SK-N-SH treated with all-trans-retinoic acid at 6 μM for 48 hours (cell line): ENCODE measurements around the gene FOSL2.
A peak's percentile ranks its signal among the peaks of the same experiment; 100 is the strongest.

Source experiments
- ATAC-seq: fragments of 200-7000 bp; cut with Tn5 transposase; 3 replicates; pipeline ENCODE4 v1.9.1; 2020; ENCODE audit warnings: mild to moderate bottlenecking, moderate library complexity
- ARNTL ChIP-seq: fragments of 450-650 bp; formaldehyde crosslinking; IDR thresholded peaks from 2 replicates; pipeline ENCODE4 v1.5.0; 2020; ENCODE audit warnings: low read depth, mild to moderate bottlenecking, moderate library complexity, borderline replicate concordance
- CREB5 ChIP-seq: fragments of 250-450 bp; sonication (Bioruptor Pico); IDR thresholded peaks from 2 replicates; pipeline ENCODE4 v1.5.1; 2020; ENCODE audit warnings: low read depth, mild to moderate bottlenecking, moderate library complexity
- CSDC2 ChIP-seq: fragments of 250-450 bp; sonication (Bioruptor Pico); IDR thresholded peaks from 2 replicates; pipeline ENCODE4 v1.5.0; 2020; ENCODE audit warnings: mild to moderate bottlenecking, moderate library complexity
- CSRNP3 ChIP-seq: fragments of 250-450 bp; sonication (Bioruptor Pico); IDR thresholded peaks from 2 replicates; pipeline ENCODE4 v1.5.1; 2021; ENCODE audit warnings: mild to moderate bottlenecking, moderate library complexity
- ESRRG ChIP-seq: fragments of 250-450 bp; sonication (Bioruptor Pico); IDR thresholded peaks from 2 replicates; pipeline ENCODE4 v1.6.1; 2021; ENCODE audit warnings: mild to moderate bottlenecking
- GLIS3 ChIP-seq: fragments of 250-450 bp; sonication (Bioruptor Pico); IDR thresholded peaks from 2 replicates; pipeline ENCODE4 v1.5.0; 2020; ENCODE audit warnings: mild to moderate bottlenecking, moderate library complexity
- ISL1 ChIP-seq: fragments of 250-450 bp; sonication (Bioruptor Pico); IDR thresholded peaks from 2 replicates; pipeline ENCODE4 v2.1.2; 2022; ENCODE audit warnings: mild to moderate bottlenecking, moderate library complexity
- PATZ1 ChIP-seq: fragments of 250-450 bp; sonication (Bioruptor Pico); IDR thresholded peaks from 2 replicates; pipeline ENCODE4 v1.8.0; 2020; ENCODE audit warnings: mild to moderate bottlenecking, moderate library complexity, borderline replicate concordance
- POU6F1 ChIP-seq: fragments of 250-450 bp; sonication (Bioruptor Pico); IDR thresholded peaks from 2 replicates; pipeline ENCODE4 v1.8.0; 2021; ENCODE audit warnings: low read depth, mild to moderate bottlenecking, moderate library complexity, borderline replicate concordance
- PPARA ChIP-seq: fragments of 250-450 bp; sonication (Bioruptor Pico); IDR thresholded peaks from 2 replicates; pipeline ENCODE4 v1.5.0; 2020; ENCODE audit warnings: mild to moderate bottlenecking, borderline replicate concordance
- SNAI2 ChIP-seq: fragments of 250-450 bp; sonication (Bioruptor Pico); IDR thresholded peaks from 2 replicates; pipeline ENCODE4 v1.5.0; 2020; ENCODE audit warnings: mild to moderate bottlenecking, moderate library complexity
- TCF4 ChIP-seq: fragments of 250-450 bp; sonication (Bioruptor Pico); IDR thresholded peaks from 2 replicates; pipeline ENCODE4 v1.8.0; 2021; ENCODE audit warnings: mild to moderate bottlenecking, moderate library complexity, borderline replicate concordance
- TOX ChIP-seq: fragments of 250-450 bp; sonication (Bioruptor Pico); IDR thresholded peaks from 2 replicates; pipeline ENCODE4 v1.8.0; 2021; ENCODE audit warnings: mild to moderate bottlenecking, moderate library complexity, borderline replicate concordance
- TSHZ2 ChIP-seq: fragments of 250-450 bp; sonication (Bioruptor Pico); IDR thresholded peaks from 2 replicates; pipeline ENCODE4 v1.5.0; 2020; ENCODE audit warnings: mild to moderate bottlenecking, moderate library complexity
- ZC3H10 ChIP-seq: fragments of 250-450 bp; sonication (Bioruptor Pico); IDR thresholded peaks from 2 replicates; pipeline ENCODE4 v1.5.1; 2021; ENCODE audit warnings: mild to moderate bottlenecking, moderate library complexity
- ZFP3 ChIP-seq: fragments of 250-450 bp; sonication (Bioruptor Pico); IDR thresholded peaks from 2 replicates; pipeline ENCODE4 v1.5.0; 2020; ENCODE audit warnings: mild to moderate bottlenecking, moderate library complexity
- ZFP30 ChIP-seq: fragments of 450-650 bp; formaldehyde crosslinking; IDR thresholded peaks from 2 replicates; pipeline ENCODE4 v1.5.0; 2022; ENCODE audit warnings: mild to moderate bottlenecking, moderate library complexity
- ZNF565 ChIP-seq: fragments of 450-650 bp; formaldehyde crosslinking; conservative IDR thresholded peaks from 2 replicates; pipeline ENCODE4 v1.5.0; 2020; ENCODE audit warnings: low read depth, mild to moderate bottlenecking, moderate library complexity
- ZNF70 ChIP-seq: fragments of 450-650 bp; formaldehyde crosslinking; IDR thresholded peaks from 2 replicates; pipeline ENCODE4 v1.5.0; 2020; ENCODE audit warnings: mild to moderate bottlenecking, moderate library complexity
- ZNF8 ChIP-seq: fragments of 450-650 bp; formaldehyde crosslinking; IDR thresholded peaks from 2 replicates; pipeline ENCODE4 v1.5.0; 2020; ENCODE audit warnings: mild to moderate bottlenecking, moderate library complexity

The FOSL2 gene

GRCh38 chr2:28394331-28394877 is 1.7 kb downstream of the FOSL2 start:
- ATAC-seq: no peak
- TF ChIP-seq CSRNP3 (CRISPR knock-in tag) (no peak), ZNF8 (CRISPR knock-in tag) (no peak), ISL1 (CRISPR knock-in tag) (no peak), ZNF70 (CRISPR knock-in tag) (no peak), PATZ1 (CRISPR knock-in tag) (peak; percentile 50; the same call in 1 of the 2 replicates), TSHZ2 (CRISPR knock-in tag) (no peak)
- TF ChIP-seq, all 23 proteins: peak for 1

- ATAC-seq: no peak
- TF ChIP-seq PPARA (CRISPR knock-in tag) (no peak), CSRNP3 (CRISPR knock-in tag) (no peak), ZNF70 (CRISPR knock-in tag) (no peak), PATZ1 (CRISPR knock-in tag) (no peak), CSDC2 (CRISPR knock-in tag) (no peak), TCF4 (CRISPR knock-in tag) (no peak), POU6F1 (CRISPR knock-in tag) (no peak), ZFP3 (CRISPR knock-in tag) (no peak), ZC3H10 (CRISPR knock-in tag) (no peak), SNAI2 (CRISPR knock-in tag) (no peak), ESRRG (CRISPR knock-in tag) (no peak), CREB5 (no peak), ZNF8 (CRISPR knock-in tag) (no peak), ZFP30 (CRISPR knock-in tag) (no peak), GLIS3 (no peak), TOX (CRISPR knock-in tag) (no peak), TSHZ2 (CRISPR knock-in tag) (no peak), ARNTL (CRISPR knock-in tag) (no peak), ZNF565 (CRISPR knock-in tag) (no peak), ISL1 (CRISPR knock-in tag) (no peak)
- TF ChIP-seq, all 23 proteins: peak for 0
These were observed 2.3 kb downstream of the FOSL2 start for GRCh38 chr2:28394997-28395333.
